Epidermal melanocyte (primary cell): ENCODE results near the gene SORBS1.
A peak's percentile ranks its signal among the peaks of the same experiment; 100 is the strongest.

Experiments used
- DNase-seq: peaks from one replicate; pipeline ENCODE4 v3.0.0; 2011; ENCODE audit warnings: low spot score; ENCODE audit not compliant: insufficient read length

The SORBS1 gene

GRCh38 chr10:95326396-95326795 lies 234.8 kb downstream of the SORBS1 start:
- no peak for DNase-seq

DNA sequence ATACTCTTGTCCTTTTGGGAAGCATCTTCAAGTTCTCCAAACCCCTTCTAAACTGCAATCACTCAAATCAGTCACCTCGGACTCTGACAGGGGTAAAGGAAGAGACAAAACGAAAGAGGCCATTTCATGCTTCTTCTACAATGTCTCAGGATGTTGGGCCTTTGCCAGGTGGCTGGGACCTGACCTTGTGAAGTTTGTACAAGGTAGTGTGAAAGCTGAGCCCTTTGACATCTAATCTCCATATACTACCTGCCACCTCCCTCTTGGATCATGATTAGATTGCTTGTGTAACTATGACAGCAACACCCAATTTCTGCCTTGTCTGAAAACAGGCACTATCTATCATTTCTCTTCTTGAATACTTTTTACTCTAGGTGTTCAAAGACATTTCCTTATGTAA lies 235.3 kb downstream of the SORBS1 start:
- no peak for DNase-seq

GRCh38 chr10:95324436-95325268 lies 236.5 kb downstream of the SORBS1 start:
- no peak for DNase-seq

- DNase-seq: no peak
These were observed 239.4 kb downstream of the SORBS1 start for GRCh38 chr10:95321554-95322301.

GRCh38 chr10:95319239-95319638 lies 241.9 kb downstream of the SORBS1 start:
- peak; percentile 59 for DNase-seq

- no peak for DNase-seq
These were observed 245.7 kb downstream of the SORBS1 start for GRCh38 chr10:95315509-95315908.

GRCh38 chr10:95314192-95314918 lies 246.8 kb downstream of the SORBS1 start:
- no peak for DNase-seq

DNA sequence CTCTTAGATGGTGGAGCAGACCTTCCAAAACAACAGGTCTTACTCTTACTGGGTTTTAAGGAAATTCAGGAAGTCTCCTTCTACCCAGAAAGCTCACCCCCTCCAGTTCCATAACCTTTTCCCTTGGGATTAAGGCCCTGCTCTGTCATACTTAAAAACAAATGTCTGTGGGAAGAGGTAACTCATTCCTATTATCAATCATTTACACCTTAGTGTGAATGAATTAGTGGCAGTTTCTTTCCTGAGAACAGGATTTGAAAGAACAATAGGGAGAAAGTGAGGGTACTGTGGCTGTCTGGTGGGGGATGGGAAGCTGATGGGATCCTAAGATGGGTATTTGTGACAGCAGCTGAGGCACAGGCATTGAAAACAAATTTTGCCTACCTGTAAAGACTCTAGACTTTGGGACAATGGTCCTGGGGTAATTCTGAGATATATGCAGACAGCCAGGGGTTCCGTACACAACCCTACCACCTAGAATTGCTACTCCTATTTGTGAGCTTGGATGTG lies 248.1 kb downstream of the SORBS1 start:
- no peak for DNase-seq

DNA sequence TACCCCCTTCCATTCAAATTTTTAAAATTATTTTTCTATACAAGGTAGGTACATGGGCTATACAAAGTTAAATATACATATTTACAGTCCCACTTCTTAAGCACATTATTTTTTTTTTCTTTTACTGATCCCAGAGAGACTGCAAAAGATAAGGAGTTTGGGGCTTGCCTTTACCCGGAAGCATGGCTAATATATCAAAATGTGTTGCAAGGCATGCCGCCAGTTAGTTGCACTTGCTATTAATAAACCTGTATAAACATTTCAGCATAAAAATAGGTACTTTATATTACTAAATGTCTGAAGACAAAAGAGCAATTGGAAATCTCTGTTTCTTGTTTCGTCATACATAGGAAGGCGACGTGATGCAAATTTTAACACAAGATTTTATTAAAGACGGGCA lies 248.9 kb downstream of the SORBS1 start:
- no peak for DNase-seq

DNA sequence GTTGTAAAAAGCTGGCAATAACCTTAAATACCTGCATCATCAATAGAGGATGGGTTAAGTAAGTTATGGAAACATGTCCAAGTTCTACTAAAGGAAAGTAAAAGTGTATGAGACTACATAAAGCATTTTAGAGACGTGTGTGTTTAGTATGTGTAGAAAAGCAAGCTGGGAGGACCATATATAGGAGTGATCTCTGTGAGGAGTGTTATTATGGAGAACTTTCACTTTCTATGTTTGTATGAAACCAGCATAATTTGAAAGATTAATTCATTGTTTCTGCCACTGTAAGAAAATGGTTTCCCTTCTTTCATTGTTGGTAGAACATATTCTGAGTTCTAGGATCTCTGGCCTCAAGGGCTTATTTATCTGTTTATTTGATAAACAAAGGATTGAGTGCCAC lies 251.2 kb downstream of the SORBS1 start:
- DNase-seq: no peak

- no peak for DNase-seq
These were observed 252.5 kb downstream of the SORBS1 start for GRCh38 chr10:95308389-95309302.

GRCh38 chr10:95306851-95307250 lies 254.3 kb downstream of the SORBS1 start:
- no peak for DNase-seq

DNA sequence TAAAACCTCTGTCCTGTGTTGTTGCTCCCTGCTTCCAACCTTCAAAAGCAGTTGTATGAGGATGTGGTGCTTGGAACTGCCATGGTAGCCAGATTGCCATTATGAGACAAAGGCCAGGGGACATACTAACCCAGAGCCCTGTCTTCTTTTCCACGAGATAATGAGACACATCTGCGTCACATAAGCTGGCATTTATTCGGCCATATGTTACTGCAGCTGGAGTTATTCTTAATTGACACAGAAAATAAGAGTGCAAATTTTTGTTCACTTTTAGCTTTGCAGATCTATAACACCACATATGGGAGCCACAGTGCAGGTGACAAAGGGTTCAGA lies 254.9 kb downstream of the SORBS1 start:
- no peak for DNase-seq

GRCh38 chr10:95305606-95306317 lies 255.4 kb downstream of the SORBS1 start:
- DNase-seq: no peak

DNA sequence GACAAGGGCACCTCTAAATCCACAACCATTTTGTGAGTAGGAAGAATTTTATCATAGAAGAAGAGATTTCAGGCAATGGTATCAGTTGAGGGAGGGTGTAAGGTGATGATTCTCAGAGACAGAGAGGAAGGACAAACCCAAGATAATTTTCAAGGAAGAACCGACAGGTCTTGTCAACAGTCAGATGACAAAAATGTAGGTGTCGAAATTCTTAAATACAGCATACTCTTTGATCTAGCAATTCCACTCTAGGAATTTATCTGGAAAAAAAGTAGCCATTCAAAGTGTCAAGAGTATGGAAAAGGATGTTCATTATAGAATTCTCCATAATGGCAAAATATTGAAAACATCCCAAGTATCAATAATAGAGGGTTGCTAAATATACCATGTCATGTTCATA lies 256.2 kb downstream of the SORBS1 start:
- DNase-seq: no peak

GRCh38 chr10:95304463-95304862 lies 256.7 kb downstream of the SORBS1 start:
- DNase-seq: no peak

GRCh38 chr10:95303950-95304349 lies 257.2 kb downstream of the SORBS1 start:
- DNase-seq: no peak

DNA sequence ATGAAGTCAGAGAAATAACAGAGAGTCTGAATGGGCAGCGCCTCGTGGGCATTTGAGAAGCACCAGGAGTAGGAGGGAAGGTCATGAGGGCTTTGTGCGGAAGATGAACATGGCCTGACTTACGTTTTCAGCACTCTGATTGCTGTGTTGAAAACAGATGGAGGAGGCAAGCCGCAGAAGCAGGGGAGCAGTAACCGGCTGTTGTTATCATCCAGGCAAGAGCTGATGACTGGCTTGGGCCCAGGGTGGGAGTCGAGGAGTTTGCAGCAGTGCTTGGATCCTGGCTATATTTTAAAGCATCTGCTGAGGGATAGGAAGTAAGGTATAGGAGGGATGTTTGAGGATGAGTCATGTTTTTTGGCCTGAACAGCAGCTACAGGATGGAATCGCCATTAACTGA lies 257.6 kb downstream of the SORBS1 start:
- no peak for DNase-seq

DNA sequence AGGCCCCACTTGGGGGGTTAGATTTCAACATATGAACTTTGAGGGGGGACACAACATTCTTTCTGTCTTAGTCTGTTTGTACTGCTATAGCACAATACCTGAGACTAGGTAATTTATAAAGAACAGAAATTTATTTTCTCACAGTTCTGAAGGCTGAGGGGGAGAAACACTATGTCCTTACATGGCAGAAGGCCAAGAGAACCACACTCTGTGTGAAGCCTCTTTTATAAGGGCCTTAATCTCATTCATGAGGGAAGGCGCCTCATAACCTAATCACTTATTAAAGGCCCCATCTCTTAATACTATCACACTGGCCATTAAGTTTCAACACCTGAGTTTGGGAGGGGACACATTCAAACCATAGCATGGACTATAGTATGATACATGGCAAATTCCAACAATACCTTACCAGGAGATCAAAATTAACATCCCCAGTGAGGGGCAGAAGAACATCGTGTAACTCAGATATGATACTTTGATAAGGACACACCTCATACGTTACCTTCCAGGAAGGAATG lies 261.1 kb downstream of the SORBS1 start:
- no peak for DNase-seq

DNA sequence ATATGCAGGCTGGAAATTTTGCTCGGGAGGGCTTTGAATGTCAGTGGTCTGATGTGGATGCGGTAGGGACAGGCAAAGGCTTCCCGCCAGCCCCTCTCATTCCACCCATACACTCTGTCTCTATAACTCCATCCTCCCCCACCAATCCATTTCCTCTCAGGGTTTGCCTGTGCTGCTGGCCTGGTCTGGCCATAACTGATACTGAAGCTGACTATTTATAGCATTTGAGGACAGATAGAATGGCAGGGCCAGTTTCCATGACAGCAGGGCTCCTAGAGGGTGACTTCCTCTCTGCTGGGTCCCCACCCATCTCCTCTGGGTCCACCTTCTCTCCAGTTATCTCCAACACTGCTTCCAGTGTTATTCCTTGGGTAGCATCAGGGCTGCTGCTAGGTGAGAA lies 263.8 kb downstream of the SORBS1 start:
- no peak for DNase-seq
